Loucy (cell line): Measurements from ENCODE around the gene NRK.

Experiments
- EZH2phosphoT487 ChIP-seq: fragments of 200-600 bp; IDR thresholded peaks from 2 replicates; pipeline ENCODE4 v1.6.1; 2018; ENCODE audit warnings: antibody characterized with exemption, mild to moderate bottlenecking, moderate library complexity, borderline replicate concordance
- TF ChIP-seq, protein P1 (sequence below): fragments of 200-600 bp; sonication (generic); conservative IDR thresholded peaks from 2 replicates; pipeline ENCODE4 v1.5.1; 2014; ENCODE audit warnings: mild to moderate bottlenecking, antibody characterized with exemption, low read length

DNA sequence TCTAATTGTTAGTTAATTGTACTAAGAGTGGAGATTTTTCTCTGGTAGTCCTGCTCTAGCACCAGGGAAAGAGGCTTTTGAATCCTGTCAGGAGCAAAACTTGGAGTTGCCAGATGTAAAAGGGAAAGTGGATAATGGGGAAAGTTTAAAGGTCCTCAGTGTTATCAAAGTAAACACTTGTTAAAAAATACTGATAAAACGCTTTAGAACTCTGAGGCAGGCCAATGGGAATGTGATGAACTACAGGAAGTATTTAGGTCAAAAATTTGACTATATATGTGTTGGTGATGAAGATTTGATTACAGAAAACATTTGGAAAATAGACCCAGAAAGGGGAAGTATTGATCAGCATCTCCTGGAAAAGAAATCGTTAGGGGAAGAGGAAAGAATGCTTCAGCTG lies 183.3 kb downstream of the NRK start:
- TF ChIP-seq, protein P1, sequence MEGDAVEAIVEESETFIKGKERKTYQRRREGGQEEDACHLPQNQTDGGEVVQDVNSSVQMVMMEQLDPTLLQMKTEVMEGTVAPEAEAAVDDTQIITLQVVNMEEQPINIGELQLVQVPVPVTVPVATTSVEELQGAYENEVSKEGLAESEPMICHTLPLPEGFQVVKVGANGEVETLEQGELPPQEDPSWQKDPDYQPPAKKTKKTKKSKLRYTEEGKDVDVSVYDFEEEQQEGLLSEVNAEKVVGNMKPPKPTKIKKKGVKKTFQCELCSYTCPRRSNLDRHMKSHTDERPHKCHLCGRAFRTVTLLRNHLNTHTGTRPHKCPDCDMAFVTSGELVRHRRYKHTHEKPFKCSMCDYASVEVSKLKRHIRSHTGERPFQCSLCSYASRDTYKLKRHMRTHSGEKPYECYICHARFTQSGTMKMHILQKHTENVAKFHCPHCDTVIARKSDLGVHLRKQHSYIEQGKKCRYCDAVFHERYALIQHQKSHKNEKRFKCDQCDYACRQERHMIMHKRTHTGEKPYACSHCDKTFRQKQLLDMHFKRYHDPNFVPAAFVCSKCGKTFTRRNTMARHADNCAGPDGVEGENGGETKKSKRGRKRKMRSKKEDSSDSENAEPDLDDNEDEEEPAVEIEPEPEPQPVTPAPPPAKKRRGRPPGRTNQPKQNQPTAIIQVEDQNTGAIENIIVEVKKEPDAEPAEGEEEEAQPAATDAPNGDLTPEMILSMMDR, result no peak
- no peak for TF ChIP-seq EZH2phosphoT487
